NB4 (cell line): ENCODE results near the gene TPRA1.
A peak's percentile ranks its signal among the peaks of the same experiment; 100 is the strongest.

Experiments
- DNase-seq: peaks from one replicate; pipeline ENCODE4 v3.0.0; 2010; ENCODE audit warnings: low read depth
- H3K4me3 ChIP-seq: one replicate; pipeline ENCODE4 v1.5.1; 2011; ENCODE audit warnings: mild to moderate bottlenecking, low read depth, low read length, moderate library complexity
- MAX ChIP-seq: IDR thresholded peaks from 2 replicates; pipeline ENCODE4 v1.6.1; 2011; ENCODE audit warnings: low read depth, low read length
- MYC ChIP-seq: IDR thresholded peaks from 2 replicates; pipeline ENCODE4 v1.6.1; 2011; ENCODE audit warnings: low read depth, low read length
- POLR2A ChIP-seq: IDR thresholded peaks from 2 replicates; pipeline ENCODE4 v1.6.1; 2011; ENCODE audit warnings: mild to moderate bottlenecking; ENCODE audit not compliant: insufficient read length; ENCODE audit errors: extremely low read depth
- TF ChIP-seq, protein P1 (sequence below): IDR thresholded peaks from one replicate; pipeline ENCODE4 v1.5.1; 2012; ENCODE audit warnings: low read depth, low read length

The TPRA1 gene

GRCh38 chr3:127552038-127552437 is 38.5 kb downstream of the TPRA1 start:
- DNase-seq: no peak
- TF ChIP-seq, protein P1, sequence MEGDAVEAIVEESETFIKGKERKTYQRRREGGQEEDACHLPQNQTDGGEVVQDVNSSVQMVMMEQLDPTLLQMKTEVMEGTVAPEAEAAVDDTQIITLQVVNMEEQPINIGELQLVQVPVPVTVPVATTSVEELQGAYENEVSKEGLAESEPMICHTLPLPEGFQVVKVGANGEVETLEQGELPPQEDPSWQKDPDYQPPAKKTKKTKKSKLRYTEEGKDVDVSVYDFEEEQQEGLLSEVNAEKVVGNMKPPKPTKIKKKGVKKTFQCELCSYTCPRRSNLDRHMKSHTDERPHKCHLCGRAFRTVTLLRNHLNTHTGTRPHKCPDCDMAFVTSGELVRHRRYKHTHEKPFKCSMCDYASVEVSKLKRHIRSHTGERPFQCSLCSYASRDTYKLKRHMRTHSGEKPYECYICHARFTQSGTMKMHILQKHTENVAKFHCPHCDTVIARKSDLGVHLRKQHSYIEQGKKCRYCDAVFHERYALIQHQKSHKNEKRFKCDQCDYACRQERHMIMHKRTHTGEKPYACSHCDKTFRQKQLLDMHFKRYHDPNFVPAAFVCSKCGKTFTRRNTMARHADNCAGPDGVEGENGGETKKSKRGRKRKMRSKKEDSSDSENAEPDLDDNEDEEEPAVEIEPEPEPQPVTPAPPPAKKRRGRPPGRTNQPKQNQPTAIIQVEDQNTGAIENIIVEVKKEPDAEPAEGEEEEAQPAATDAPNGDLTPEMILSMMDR: no peak
- TF ChIP-seq POLR2A (no peak), MAX (no peak), MYC (no peak)
- no peak overlapping the region for H3K4me3 ChIP-seq

- no peak for DNase-seq
- H3K4me3 ChIP-seq: no peak overlapping the region
- TF ChIP-seq MYC (no peak), POLR2A (no peak), MAX (no peak)
- TF ChIP-seq, protein P1: no peak
Observed at GRCh38 chr3:127551178-127551577, 39.4 kb downstream of the TPRA1 start.

- no peak for DNase-seq
Observed at GRCh38 chr3:127550468-127551157, 39.9 kb downstream of the TPRA1 start.

DNA sequence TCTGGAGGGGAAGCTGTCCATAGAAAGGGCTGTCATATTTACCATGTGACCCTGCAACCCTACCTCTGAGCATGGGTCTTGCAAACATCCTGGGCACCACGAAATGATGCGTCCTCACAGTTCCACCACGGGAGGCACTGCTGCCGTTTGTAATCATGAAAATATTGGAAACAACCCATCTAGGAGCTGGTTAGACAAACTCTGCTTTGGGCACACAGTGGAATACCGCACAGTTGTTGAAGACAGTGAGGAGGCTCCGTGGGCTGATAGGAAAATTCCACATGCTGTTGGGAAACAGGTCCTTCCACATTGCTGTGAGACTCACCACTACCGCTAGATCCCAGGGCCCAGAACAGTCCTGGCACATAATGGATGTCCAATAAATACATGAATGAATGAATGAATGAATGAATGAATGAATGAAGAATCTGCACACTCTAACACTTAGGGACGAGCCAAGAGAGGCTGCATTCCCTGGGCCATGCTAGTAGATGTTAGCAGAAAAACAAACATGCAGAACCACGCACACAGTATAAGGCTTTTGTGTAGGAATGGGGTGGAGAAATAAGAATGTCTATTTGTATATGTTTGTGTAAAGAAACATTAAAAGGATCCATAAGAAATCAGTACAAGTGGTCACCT is 40.6 kb downstream of the TPRA1 start:
- TF ChIP-seq MAX: no peak
- TF ChIP-seq, protein P1: no peak
- TF ChIP-seq MYC: no peak
- no peak for TF ChIP-seq POLR2A
- H3K4me3 ChIP-seq: no peak overlapping the region
- no peak for DNase-seq

More at GRCh38 chr3:127550468-127551157, 39.9 kb downstream of the TPRA1 start:
- no peak overlapping the region for H3K4me3 ChIP-seq
- TF ChIP-seq, protein P1: no peak
- TF ChIP-seq MYC (no peak), POLR2A (no peak), MAX (no peak)

DNA sequence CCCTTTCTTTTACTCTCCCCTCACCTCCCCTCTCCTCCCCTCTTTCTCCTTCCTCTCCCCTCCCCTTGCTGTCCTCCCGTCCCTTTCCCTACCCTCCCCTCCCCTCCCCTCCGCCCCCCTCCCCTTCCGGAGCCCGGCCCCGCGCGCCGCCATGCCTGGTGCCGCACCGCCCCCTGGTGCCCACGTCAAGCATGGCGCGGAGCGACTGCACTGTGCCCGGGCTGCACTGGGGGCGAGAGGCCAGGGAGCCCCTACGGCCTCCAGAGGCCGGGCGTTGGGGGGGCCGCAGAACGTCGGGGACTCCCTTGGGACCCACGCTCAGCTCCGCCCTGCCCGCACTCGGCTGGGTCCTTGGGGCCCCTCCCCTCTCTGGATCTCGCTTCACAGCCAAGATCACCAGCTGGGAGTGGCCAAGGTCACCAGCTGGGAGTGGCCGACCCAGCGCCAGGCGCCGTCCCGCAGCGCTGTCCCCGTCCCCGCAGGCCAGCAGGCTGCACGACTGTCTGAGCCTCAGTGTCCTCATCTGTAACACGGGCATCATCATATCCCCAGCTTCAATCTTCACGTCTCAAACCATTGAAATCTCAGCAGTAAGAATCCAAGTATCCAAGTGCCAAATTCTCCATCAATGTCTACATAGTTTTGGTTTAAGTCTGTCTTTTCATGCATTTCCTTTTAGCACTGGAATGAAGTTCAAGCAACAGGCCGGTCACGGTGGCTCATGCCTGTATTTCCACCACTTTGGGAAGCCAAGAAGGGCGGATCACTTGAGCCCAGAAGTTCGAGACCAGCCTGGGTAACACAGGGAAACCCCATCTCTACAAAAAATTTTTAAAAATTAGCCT is 42.5 kb downstream of the TPRA1 start:
- TF ChIP-seq, protein P1: peak; percentile 42
- no peak for TF ChIP-seq MAX
- DNase-seq: peak; percentile 71
- no peak overlapping the region for H3K4me3 ChIP-seq
